Adrenal gland (tissue), 12 donors: ENCODE measurements around the gene PTPN3. TPM values are rescaled to one million over a fixed set of nuclear protein-coding genes. Genes with fewer than 3 reads are reported as not detected.

Source experiments
- DNase-seq, 7 donors: peaks; one replicate each; pipeline ENCODE4 v3.0.0-alpha.2; 2019 to 2020
- H3K27ac ChIP-seq, 5 donors: fragments of 200-600 bp; sonication (generic) in 4 of 5; 1 replicate in 3 of 5; 2 replicates in 2 of 5; pipeline versions ENCODE4 v1.5.1 to v1.8.0; 2016 to 2020; ENCODE audit warnings: mild to moderate bottlenecking in 1 of 5
- H3K27me3 ChIP-seq: fragments of 200-600 bp; 2 replicates; pipeline ENCODE4 v1.8.0; 2021
- H3K36me3 ChIP-seq, 2 donors: fragments of 200-600 bp; replicated peaks in 1 of 2; 1 replicate in 1 of 2; 2 replicates in 1 of 2; pipeline versions ENCODE4 v1.5.1 to v1.8.0; 2018 to 2022
- H3K4me1 ChIP-seq, 2 donors: fragments of 200-600 bp; replicated peaks in 1 of 2; 1 replicate in 1 of 2; 2 replicates in 1 of 2; pipeline versions ENCODE4 v1.5.1 to v1.8.0; 2018 to 2021
- H3K4me3 ChIP-seq, 4 donors: fragments of 200-600 bp; sonication (generic) in 3 of 4; one replicate each; pipeline ENCODE4 v1.5.1; 2016 to 2018
- H3K9me3 ChIP-seq, 3 donors: fragments of 200-600 bp; sonication (generic) in 1 of 3; replicated peaks in 1 of 3; 1 replicate in 2 of 3; 2 replicates in 1 of 3; pipeline versions ENCODE4 v1.5.1 to v1.8.0; 2016 to 2021
- POLR2A ChIP-seq, 2 donors: fragments of 450-650 bp; IDR thresholded peaks; one replicate each; pipeline ENCODE4 v1.6.1; 2017; ENCODE audit warnings: antibody characterized with exemption in 2 of 2, mild to moderate bottlenecking in 2 of 2, moderate library complexity in 1 of 2
- WGBS, 4 donors: extraction: QIAGEN DNeasy Blood & Tissue Kit in 2 of 4; methylation state at CpG; one replicate each; pipeline versions ENCODE4 v1.1.5 to v1.1.7; 2013 to 2017; 5-methylcytosine and 5-hydroxymethylcytosine counted together
- intact Hi-C, 2 donors: fragments of 100-400 bp; cut with DNase I; formaldehyde crosslinking; loops; one replicate each; pipeline versions ENCODE4 v1.14.1 to v1.15.0; 2022 to 2023
- polyA plus RNA-seq, 3 donors: library from polyadenylated mRNA; stranded (reverse); fragments of 200-250 nt in 2 of 3; fragments of 350-450 nt in 1 of 3; fragmentation: Illumina TruSeq in 1 of 3; extraction: RNeasy Lipid Tissue Mini Kit (QIAGEN cat#74804) in 1 of 3; gene quantifications; one replicate each; pipeline ENCODE4 v1.2.3, GENCODE V29; 2013 to 2014
- total RNA-seq, 9 donors: library from RNA; depleted of rRNA in 4 of 9; stranded (reverse); fragments of >200 nt in 4 of 9; fragments of 120-200 nt in 1 of 9; fragmentation: NEBNext Ultra II Directional in 1 of 9; extraction: Animal tissue kit (Norgen Biotek cat#: 25700) in 1 of 9; gene quantifications; one replicate each; pipeline versions ENCODE4 v1.1.0 to v1.2.4, GENCODE V29; 2013 to 2023
- TF ChIP-seq, protein P1 (sequence below), 6 experiments: fragments of 450-650 bp in 4 of 6; fragments of 200-600 bp in 2 of 6; sonication (generic) in 1 of 6; IDR thresholded peaks; 1 replicate in 5 of 6; 2 replicates in 1 of 6; pipeline versions ENCODE4 v1.5.1 to v1.8.0; 2016 to 2021; ENCODE audit warnings: antibody characterized with exemption in 6 of 6, mild to moderate bottlenecking in 2 of 6, moderate library complexity in 1 of 6
- donor health status: healthy with polysubstance abuse.
- donor health status: Bipolar disorder and iron deficiency.
- donor health status: DM: yes; HTN: yes; CAD: no.
- donor health status: DM: no; HTN: no; CAD: no.
- donor health status: DM: no; HTN: no; CAD: no.
- donor health status: DM: yes; HTN: yes; CAD: no.

The PTPN3 gene
- total and polyA plus RNA-seq, 12 donors: 1.6 to 6.1 (median 3.0) TPM

DNA sequence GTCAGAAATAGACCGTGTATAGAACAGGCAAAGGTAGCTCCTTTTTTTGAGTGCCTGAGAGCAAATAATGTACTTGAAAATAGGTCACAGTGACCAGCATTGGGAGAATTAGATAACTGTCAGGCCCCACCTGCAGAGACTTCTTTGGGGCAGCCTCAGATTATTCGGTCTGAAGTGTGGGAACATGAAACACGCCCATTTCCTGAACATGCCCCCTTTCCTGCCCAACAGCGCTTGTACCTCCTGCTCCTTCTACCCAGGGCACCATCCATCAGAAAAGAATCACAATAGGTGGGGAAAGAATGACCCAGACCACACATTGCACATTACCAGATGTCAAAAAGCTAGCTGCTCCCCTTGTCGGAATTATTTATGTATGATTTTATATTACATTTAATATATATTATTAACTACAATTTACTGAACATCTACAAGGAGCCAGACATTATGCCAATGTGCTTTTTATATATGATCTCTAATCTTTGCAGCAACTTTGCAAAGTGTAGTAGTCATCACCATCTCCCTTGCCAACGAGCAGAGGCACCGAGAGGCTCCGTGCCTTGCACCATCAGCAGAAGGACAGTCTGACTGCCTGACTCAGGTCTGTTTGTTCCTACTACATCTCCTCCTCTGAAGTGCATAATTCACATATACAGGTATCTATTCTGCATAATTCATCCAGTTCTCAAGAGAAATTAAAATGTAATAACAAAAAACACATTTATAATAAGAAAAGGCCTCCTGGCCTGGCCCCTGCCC, 39.5 kb downstream of the PTPN3 start:
- WGBS, 4 donors: 64 to 72% (median 66%) methylated on average over 8 of the region's 8 CpGs
- H3K27me3 ChIP-seq: no peaks in the 10 kb centered on the region
- H3K36me3 ChIP-seq: no peaks in the 10 kb centered on the region
- peaks cover 5 to 9% of the 10 kb centered on the region in 2 donors for H3K4me1 ChIP-seq
- no peak overlapping the region for H3K27ac ChIP-seq
- no peak overlapping the region for H3K4me3 ChIP-seq
- DNase-seq: peak in 5 of 7 donors; percentile 29 to 60 (median 38)
- intact Hi-C loops: no loop called here
- TF ChIP-seq POLR2A (IDR thresholded peaks at IDR 0.05): no peak
- TF ChIP-seq, protein P1, sequence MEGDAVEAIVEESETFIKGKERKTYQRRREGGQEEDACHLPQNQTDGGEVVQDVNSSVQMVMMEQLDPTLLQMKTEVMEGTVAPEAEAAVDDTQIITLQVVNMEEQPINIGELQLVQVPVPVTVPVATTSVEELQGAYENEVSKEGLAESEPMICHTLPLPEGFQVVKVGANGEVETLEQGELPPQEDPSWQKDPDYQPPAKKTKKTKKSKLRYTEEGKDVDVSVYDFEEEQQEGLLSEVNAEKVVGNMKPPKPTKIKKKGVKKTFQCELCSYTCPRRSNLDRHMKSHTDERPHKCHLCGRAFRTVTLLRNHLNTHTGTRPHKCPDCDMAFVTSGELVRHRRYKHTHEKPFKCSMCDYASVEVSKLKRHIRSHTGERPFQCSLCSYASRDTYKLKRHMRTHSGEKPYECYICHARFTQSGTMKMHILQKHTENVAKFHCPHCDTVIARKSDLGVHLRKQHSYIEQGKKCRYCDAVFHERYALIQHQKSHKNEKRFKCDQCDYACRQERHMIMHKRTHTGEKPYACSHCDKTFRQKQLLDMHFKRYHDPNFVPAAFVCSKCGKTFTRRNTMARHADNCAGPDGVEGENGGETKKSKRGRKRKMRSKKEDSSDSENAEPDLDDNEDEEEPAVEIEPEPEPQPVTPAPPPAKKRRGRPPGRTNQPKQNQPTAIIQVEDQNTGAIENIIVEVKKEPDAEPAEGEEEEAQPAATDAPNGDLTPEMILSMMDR (IDR thresholded peaks at IDR 0.05): no peak
- H3K9me3 ChIP-seq: no peaks in the 10 kb centered on the region

DNA sequence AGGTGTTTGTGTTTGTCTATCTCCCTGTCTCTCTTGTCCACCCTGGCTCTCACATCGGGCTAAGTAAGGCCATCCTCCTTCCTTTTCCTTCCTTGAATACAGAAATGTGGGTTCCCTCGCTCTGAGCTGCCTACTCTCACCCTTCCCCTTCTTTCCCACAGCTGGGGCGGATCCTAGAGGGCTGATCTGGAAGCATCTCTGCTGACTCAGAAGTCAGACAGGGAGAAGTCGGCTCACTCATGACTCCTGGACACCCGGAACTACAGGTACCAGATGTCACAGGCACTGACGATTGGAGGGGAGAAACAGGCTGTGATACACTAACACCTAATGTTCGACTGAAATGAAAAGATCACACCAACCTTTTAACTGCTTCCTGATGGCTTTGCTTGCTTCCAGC, 41.3 kb downstream of the PTPN3 start:
- H3K4me3 ChIP-seq: no peak overlapping the region
- H3K36me3 ChIP-seq: no peaks in the 10 kb centered on the region
- H3K27me3 ChIP-seq: no peaks in the 10 kb centered on the region
- no peak overlapping the region for H3K27ac ChIP-seq
- H3K4me1 ChIP-seq: peaks cover 5 to 9% of the 10 kb centered on the region in 2 donors
- intact Hi-C loops: no loop called here
- 81 to 96% (median 89%) methylated on average over 7 of the region's 7 CpGs for WGBS, 4 donors
- no peak for DNase-seq
- no peaks in the 10 kb centered on the region for H3K9me3 ChIP-seq
- no peak for TF ChIP-seq POLR2A (IDR thresholded peaks at IDR 0.05)
- TF ChIP-seq, protein P1 (IDR thresholded peaks at IDR 0.05): no peak

DNA sequence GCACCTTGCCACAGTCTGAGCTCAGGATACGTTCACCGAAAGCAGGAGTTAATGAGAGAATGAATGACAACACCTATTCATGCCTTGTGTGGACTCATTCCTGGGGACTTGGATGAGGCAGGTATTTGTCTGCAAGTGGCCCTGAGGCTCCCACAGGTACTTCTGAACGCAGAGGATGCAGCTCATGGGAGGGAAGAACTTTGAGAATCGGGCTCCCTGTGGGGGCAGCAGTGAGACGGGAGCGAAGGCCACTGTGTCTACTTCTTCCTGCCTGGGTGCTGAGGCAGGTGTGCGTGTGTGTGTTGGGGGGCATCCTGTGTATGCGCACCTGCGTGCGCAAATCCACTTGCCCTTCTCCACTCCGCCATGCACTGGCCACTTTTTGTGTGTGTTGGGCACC, 42.2 kb downstream of the PTPN3 start:
- no peak overlapping the region for H3K4me3 ChIP-seq
- no peak for DNase-seq
- 80 to 86% (median 83%) methylated on average over 10 to 11 of the region's 11 CpGs for WGBS, 4 donors
- peaks cover 4 to 6% of the 10 kb centered on the region in 2 donors for H3K4me1 ChIP-seq
- H3K27ac ChIP-seq: no peak overlapping the region
- TF ChIP-seq POLR2A (IDR thresholded peaks at IDR 0.05): no peak
- TF ChIP-seq, protein P1 (IDR thresholded peaks at IDR 0.05): no peak
- H3K9me3 ChIP-seq: no peaks in the 10 kb centered on the region
- no peaks in the 10 kb centered on the region for H3K36me3 ChIP-seq
- intact Hi-C loops: no loop called here
- no peaks in the 10 kb centered on the region for H3K27me3 ChIP-seq

DNA sequence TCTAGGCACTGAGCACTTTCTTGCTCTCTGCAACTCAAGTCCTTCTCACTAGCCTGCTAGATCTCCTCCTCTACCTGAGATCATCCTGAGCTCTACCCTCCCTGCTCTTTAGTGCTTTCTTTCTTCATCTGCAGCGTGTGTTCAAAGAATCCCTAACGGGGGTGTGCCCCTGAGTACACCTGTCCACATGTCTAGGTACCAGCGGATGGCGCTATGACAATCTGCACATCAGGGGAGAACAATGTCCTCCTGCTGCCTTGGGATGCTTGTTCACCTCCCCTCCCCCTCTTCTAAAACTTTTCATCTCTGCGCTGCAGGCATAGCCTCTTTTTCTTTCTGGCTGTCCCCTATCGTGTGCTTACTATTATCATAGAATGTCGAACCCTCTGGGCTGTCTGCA, 42.7 kb downstream of the PTPN3 start:
- Histone ChIP-seq H3K27me3 (no peaks in the 10 kb centered on the region), H3K4me1 (peaks cover 0 to 4% of the 10 kb centered on the region in 2 donors), H3K36me3 (no peaks in the 10 kb centered on the region), H3K9me3 (no peaks in the 10 kb centered on the region), H3K27ac (no peak overlapping the region), H3K4me3 (no peak overlapping the region)
- intact Hi-C loops: no loop called here
- TF ChIP-seq, protein P1 (IDR thresholded peaks at IDR 0.05): no peak
- no peak for TF ChIP-seq POLR2A (IDR thresholded peaks at IDR 0.05)
- WGBS, 4 donors: 84 to 91% (median 86%) methylated on average over 7 of the region's 7 CpGs
- DNase-seq: no peak
